NCI-H1417 (cell line): ENCODE data around the gene TCF7L2.

Source experiments
- DNase-seq, 3 experiments: peaks; one replicate each; lab custom pipeline; 2025; lab: John Stamatoyannopoulos, UW

TCF7L2 gene

GRCh38 chr10:113022265-113022664, 72.2 kb downstream of the TCF7L2 start:
- DNase-seq = peak in 1 of 3 experiments; percentile 7

- DNase-seq = peak in 1 of 3 experiments; percentile 12
Observed at GRCh38 chr10:113023017-113023416, 73.0 kb downstream of the TCF7L2 start.

DNA sequence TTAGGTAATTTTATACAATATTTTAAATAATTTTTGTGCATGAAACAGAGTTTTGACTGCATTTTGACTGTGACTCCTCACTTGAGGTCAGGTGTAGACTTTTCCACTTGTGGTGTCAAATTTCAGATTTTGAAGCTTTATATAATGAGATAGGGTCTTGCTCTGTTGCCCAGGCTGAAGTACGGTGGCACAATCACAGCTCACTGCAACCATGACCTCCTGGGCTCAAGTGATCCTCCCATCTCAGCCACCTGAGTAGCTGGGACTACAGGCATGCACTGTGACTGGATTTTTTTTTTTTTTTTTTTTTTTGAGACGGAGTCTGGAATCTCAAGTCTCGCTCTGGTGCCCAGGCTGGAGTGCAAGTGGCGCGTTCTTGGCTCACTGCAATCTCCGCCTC, 74.9 kb downstream of the TCF7L2 start:
- DNase-seq = no peak

GRCh38 chr10:113025487-113025886, 75.4 kb downstream of the TCF7L2 start:
- DNase-seq = no peak

- DNase-seq = no peak
Observed at GRCh38 chr10:113026679-113027078, 76.6 kb downstream of the TCF7L2 start.

- no peak for DNase-seq
Observed at GRCh38 chr10:113027230-113027573, 77.2 kb downstream of the TCF7L2 start.

DNA sequence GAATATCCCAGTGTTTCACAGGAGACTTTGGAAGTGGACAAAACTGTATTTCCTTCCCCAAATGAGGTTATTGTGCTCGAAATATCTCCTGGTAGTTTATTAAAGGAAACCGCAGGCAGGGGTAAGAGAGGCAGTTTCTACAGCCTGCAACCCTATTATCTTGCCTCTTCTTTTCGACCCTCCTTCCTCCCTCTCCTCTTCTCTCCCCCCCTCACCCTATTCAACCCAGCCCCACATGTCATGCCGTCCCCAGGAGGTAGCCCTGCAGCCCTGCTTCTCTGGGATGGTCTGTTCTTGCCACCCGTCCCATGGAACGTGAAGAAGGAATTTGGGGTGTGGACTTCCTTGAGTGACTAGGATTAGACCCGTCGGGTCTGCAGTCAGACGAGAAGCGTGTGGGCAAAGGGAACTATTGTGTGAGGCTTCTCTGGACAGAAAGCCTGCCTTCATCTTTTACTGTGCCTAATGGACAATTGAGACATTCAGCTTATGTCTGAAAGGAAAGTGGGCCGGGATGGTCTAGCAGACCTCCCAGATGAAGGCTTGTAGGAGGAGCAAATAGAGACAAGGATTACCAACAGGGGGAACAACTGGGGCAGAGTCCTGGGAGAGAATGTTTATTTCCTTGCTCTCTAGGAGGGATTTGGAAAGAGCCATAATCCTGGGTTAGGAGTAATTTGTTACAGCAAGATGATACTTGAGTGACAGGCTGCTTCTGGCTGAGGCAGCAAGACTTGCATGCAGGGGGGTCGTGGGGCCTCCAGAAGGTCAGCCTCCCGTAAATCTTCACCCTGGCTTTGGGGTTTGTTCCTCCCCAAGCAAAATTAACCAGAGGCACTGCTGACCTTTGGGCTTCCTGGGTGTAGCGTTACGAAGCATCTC, 77.8 kb downstream of the TCF7L2 start:
- DNase-seq = no peak

- no peak for DNase-seq
Observed at GRCh38 chr10:113028456-113029440, 78.7 kb downstream of the TCF7L2 start.

- DNase-seq = no peak
Observed at GRCh38 chr10:113030453-113030852, 80.4 kb downstream of the TCF7L2 start.

- DNase-seq = no peak
Observed at GRCh38 chr10:113031147-113031546, 81.1 kb downstream of the TCF7L2 start.

- DNase-seq = no peak
Observed at GRCh38 chr10:113033991-113034390, 83.9 kb downstream of the TCF7L2 start.

DNA sequence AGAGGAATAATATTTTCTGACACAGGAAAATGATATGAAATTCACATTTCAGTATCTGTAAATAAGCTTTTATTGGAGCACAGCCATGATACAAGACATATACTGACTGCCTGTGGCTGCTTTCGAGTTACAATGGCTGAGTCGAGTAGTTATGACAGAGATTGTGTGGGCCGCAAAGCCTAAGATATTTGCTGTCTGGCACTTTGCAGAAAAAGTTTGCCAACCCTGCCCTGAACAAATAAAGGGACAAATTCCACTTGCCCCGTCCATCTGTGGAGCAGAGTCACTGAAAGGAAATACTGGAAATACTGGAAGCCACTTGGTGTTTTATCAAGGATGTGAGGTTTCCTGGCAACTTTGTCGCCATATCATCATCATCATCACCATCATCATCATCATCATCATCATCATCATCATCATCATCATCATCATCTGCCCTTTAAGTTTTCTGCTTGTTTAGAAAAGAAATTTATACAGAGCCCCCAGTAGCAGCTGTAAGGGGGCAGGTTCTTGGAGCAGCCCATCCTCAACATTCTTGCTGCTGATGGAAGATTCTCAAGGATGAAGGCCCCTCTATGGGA, 85.8 kb downstream of the TCF7L2 start:
- DNase-seq = no peak

DNA sequence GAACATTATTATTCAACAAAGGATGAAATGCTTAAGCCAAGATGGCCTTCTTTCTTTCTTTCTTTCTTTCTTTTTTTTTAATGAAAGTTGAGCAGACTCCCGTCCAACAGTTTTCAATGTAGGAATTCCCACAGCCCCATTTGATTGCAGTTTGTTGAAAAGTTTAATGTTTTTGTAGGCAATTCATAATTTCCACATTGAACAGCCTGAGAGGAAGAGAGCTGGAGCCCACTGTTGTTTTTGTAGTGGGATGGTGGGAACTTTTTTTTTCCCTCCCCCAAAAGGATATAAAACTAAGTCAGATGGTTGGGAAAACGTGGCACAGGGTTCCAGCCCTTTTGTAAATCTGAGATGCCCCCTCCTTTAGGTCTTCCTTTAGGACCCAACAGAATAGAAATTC, 86.6 kb downstream of the TCF7L2 start:
- no peak for DNase-seq

- no peak for DNase-seq
Observed at GRCh38 chr10:113037218-113037617, 87.2 kb downstream of the TCF7L2 start.

- DNase-seq = peak in 2 of 3 experiments; percentile 3 to 4
Observed at GRCh38 chr10:113038183-113038582, 88.1 kb downstream of the TCF7L2 start.

DNA sequence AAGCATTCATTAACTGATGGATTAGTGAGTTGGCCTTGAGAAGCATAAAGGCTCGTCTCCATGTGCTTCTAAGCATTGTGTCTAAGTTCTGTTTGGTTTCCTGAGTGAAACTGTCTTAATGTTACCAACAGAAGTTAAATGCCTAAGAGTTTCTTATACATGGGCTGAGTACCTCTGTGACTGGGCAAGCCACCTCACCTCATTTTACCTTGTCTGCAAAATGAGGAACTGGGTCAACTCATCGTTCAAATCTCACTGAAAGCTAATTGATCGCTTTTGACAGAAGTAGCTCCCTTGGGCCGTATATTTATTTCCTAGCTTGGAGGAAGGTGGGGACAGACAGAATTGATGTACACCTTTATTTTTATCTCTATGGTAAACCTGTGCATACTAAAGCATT, 88.9 kb downstream of the TCF7L2 start:
- DNase-seq = no peak

- no peak for DNase-seq
Observed at GRCh38 chr10:113041324-113041723, 91.3 kb downstream of the TCF7L2 start.

DNA sequence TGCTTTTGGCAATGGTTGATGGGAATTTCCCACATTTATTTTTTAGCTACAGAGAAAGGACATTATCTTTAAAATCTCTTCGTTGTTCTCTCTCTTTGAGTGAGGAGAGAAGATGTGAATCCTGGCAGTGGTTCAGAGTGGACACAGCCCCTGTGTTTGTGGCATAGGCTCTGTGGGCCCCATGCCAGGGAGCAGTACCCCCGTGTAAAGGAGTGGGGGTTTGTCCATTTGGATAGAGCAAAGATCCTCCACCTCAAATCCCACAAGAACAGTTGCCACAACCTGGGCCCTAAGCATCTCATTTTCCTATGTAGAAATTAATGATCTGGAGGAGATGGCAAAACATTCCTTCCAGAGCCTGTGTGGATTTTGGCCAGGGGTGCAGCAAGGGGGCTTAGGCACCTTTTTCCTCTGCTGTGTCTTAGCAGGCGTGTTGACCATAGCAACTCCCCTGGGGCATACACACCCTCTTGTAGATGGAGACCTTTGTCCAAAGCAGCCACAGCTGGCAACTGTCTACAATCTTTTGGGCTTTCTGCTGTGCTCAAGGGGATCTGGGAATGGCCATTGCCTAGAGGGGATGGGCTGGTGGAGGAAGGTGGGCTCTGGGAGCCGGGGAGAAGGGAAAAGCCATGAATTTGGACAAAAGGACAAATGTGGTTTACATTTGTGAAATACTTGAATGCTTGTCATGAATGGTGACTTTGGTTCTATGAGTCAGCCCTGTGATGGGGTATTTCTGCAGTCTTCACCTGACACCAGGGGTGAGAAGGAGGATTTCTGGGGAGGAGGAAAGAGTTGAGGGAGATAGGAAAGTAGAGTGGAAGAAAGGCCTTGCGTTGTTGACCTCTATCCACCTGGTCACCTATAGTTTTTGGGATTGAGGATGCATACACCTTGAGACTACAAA, 92.0 kb downstream of the TCF7L2 start:
- DNase-seq = no peak

GRCh38 chr10:113042868-113043267, 92.8 kb downstream of the TCF7L2 start:
- no peak for DNase-seq

- no peak for DNase-seq
Observed at GRCh38 chr10:113044016-113044755, 94.1 kb downstream of the TCF7L2 start.
